Measurements from ENCODE around the gene FCRL2. TPM values are rescaled to one million over a fixed set of nuclear protein-coding genes. Genes with fewer than 3 reads are reported as not detected.

FCRL2 gene
- not detected in 2 replicates for total RNA-seq

GRCh38 chr1:157776971-157777391 lies at the start of gene FCRL2:
TSS of gene FCRL2 (minus strand) at chr1:157777132. CDS start at chr1:157777073, 59 bp downstream.

GRCh38 chr1:157819896-157820295 lies 43.0 kb upstream of the FCRL2 start, which contains the start of gene FCRL1:
TSS of gene FCRL1 (minus strand) at chr1:157820120. CDS start at chr1:157820037, 83 bp downstream.

GRCh38 chr1:157700732-157701131 lies 76.2 kb downstream of the FCRL2 start, which contains the start of gene FCRL3:
TSS of gene FCRL3 (minus strand) at chr1:157700769. CDS start at chr1:157700489, 280 bp downstream.

Other genes with a start within 250 kb of the FCRL2 start
- gene FCRL5, start 224.6 kb downstream of the FCRL2 start, total RNA-seq, result not detected in 2 replicates
- not detected in 2 replicates for gene FCRL4, start 179.0 kb downstream of the FCRL2 start, total RNA-seq
- 0.21 TPM in 1 of 2 replicates, not detected in the other for gene FCRL3, start 76.4 kb downstream of the FCRL2 start, total RNA-seq
- gene FCRL1, start 43.0 kb upstream of the FCRL2 start, total RNA-seq, result not detected in 2 replicates
- not detected in 2 replicates for gene CD5L, start 64.7 kb upstream of the FCRL2 start, total RNA-seq
- 26.6 and 71.6 TPM in 2 replicates for gene KIRREL1, start 216.5 kb upstream of the FCRL2 start, total RNA-seq

Data from tracheal epithelial cell (primary cell).